ENCODE measurements around the gene B3GNT9.
A peak's percentile ranks its signal among the peaks of the same experiment; 100 is the strongest.

B3GNT9 gene

DNA sequence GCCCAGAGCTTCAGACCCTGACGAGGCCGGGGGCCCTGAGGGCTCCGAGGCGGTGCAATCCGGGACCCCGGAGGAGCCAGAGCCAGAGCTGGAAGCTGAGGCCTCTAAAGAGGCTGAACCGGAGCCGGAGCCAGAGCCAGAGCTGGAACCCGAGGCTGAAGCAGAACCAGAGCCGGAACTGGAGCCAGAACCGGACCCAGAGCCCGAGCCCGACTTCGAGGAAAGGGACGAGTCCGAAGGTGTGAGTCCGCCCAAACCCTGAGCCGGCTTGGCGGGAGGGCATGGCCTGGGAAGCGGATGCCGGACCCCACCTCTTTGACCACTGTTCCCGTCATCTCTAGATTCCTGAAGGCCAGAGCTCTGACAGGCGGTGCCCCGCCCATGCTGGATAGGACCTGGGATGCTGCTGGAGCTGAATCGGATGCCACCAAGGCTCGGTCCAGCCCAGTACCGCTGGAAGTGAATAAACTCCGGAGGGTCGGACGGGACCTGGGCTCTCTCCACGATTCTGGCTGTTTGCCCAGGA lies 24.0 kb upstream of the B3GNT9 start:
- Histone ChIP-seq H3K4me3 (ENCODE audit: low read depth in 1 of 2, low read length in 2 of 2) (peak overlapping the region in 1 of 2 experiments; percentile 37; a peak in 1 of 4 replicates), H3K79me2 (ENCODE audit: insufficient read depth, low read length) (no peaks in the 10 kb centered on the region; the same call in 1 of the 2 replicates), H3K9ac (ENCODE audit: low read depth, low read length) (peak overlapping the region; percentile 30; the same call in 1 of the 2 replicates), H3K4me1 (ENCODE audit: insufficient read depth, low read length) (peaks cover 27% of the 10 kb centered on the region), H4K20me1 (ENCODE audit: insufficient read depth, low read length) (peaks cover 15% of the 10 kb centered on the region), H3K27me3 (ENCODE audit: insufficient read depth, low read length, poor library complexity) (peaks cover 3% of the 10 kb centered on the region), H2AFZ (ENCODE audit: low read depth, low read length) (no peak overlapping the region), H3K4me2 (ENCODE audit: insufficient read depth, low read length) (peak overlapping the region; percentile 60; the same call in 1 of the 2 replicates), H3K27ac (ENCODE audit: low read length) (no peak overlapping the region), H3K9me3 (ENCODE audit: insufficient read depth, low read length, severe bottlenecking) (no peaks in the 10 kb centered on the region), H3K36me3 (ENCODE audit: insufficient read depth, low read length) (no peaks in the 10 kb centered on the region)
- DNase-seq (no peak), ATAC-seq (ENCODE audit: insufficient read depth, low read depth) (no peak)
- no peak for TF ChIP-seq EZH2 (IDR thresholded peaks at IDR 0.05; ENCODE audit: borderline replicate concordance, low read depth, low read length, severe bottlenecking)

DNA sequence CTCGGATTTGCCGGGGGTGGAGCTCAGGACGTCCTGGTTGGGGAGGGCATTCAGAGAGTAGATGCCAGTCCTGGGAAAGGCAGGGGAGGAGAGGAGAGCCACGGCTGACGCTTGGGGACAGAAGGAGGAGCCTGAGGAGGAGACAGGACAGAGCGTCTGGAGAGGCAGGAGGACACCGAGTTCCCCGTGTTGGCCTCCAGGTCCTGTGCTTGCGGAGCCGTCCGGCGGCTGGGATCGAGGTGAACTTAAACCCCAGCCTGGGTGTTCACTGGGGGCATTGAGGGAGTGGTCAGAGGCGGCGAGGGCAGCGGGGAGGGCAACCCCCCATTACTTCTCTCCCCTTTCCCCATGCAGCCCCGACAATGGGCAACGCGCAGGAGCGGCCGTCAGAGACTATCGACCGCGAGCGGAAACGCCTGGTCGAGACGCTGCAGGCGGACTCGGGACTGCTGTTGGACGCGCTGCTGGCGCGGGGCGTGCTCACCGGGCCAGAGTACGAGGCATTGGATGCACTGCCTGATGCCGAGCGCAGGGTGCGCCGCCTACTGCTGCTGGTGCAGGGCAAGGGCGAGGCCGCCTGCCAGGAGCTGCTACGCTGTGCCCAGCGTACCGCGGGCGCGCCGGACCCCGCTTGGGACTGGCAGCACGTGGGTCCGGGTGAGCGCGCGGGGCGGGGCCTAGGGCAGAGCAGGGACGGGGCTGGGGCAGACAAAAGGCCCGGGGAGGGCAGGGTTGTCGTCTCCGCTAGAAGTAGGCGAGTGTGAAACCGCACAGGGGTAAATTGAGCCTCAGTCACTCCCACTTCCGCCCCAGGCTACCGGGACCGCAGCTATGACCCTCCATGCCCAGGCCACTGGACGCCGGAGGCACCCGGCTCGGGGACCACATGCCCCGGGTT lies 23.3 kb upstream of the B3GNT9 start:
- TF ChIP-seq, protein P1, sequence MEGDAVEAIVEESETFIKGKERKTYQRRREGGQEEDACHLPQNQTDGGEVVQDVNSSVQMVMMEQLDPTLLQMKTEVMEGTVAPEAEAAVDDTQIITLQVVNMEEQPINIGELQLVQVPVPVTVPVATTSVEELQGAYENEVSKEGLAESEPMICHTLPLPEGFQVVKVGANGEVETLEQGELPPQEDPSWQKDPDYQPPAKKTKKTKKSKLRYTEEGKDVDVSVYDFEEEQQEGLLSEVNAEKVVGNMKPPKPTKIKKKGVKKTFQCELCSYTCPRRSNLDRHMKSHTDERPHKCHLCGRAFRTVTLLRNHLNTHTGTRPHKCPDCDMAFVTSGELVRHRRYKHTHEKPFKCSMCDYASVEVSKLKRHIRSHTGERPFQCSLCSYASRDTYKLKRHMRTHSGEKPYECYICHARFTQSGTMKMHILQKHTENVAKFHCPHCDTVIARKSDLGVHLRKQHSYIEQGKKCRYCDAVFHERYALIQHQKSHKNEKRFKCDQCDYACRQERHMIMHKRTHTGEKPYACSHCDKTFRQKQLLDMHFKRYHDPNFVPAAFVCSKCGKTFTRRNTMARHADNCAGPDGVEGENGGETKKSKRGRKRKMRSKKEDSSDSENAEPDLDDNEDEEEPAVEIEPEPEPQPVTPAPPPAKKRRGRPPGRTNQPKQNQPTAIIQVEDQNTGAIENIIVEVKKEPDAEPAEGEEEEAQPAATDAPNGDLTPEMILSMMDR (IDR thresholded peaks at IDR 0.05; ENCODE audit: borderline replicate concordance, extremely low read depth, low read length, poor library complexity, severe bottlenecking), result no peak
- no peak for TF ChIP-seq EZH2 (IDR thresholded peaks at IDR 0.05; ENCODE audit: borderline replicate concordance, low read depth, low read length, severe bottlenecking)
- Histone ChIP-seq H3K27ac (ENCODE audit: low read length) (no peak overlapping the region), H3K4me3 (ENCODE audit: low read depth in 1 of 2, low read length in 2 of 2) (peak overlapping the region in 1 of 2 experiments; percentile 37; a peak in 1 of 4 replicates), H3K4me2 (ENCODE audit: insufficient read depth, low read length) (peak overlapping the region; percentile 60), H3K9me3 (ENCODE audit: insufficient read depth, low read length, severe bottlenecking) (no peaks in the 10 kb centered on the region), H3K9ac (ENCODE audit: low read depth, low read length) (peak overlapping the region; percentile 30; the same call in 1 of the 2 replicates), H2AFZ (ENCODE audit: low read depth, low read length) (no peak overlapping the region), H4K20me1 (ENCODE audit: insufficient read depth, low read length) (peaks cover 13% of the 10 kb centered on the region), H3K36me3 (ENCODE audit: insufficient read depth, low read length) (no peaks in the 10 kb centered on the region), H3K79me2 (ENCODE audit: insufficient read depth, low read length) (no peaks in the 10 kb centered on the region), H3K27me3 (ENCODE audit: insufficient read depth, low read length, poor library complexity) (peaks cover 3% of the 10 kb centered on the region), H3K4me1 (ENCODE audit: insufficient read depth, low read length) (peaks cover 29% of the 10 kb centered on the region)
- DNase-seq (peak; percentile 66), ATAC-seq (ENCODE audit: insufficient read depth, low read depth) (peak; percentile 75)

DNA sequence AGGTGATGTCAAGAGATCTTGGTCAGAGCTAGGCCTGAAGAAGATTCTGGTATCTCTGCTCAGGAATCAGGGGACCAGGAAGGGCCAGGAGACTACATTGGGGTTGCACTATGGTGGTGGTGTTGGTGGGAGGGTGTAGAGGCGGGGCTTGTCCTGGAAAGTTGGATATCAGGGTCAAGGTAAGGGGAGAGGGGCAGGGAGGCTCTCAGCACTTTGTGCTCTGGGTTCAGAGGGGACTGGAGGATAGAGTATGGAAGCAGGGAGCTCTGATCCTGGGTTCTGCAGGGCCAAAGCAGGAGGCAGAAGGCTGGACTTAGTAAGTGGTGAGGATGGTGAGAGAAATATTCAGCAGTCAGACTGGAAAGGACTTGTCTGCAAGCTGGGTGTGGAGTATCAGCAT lies 22.5 kb upstream of the B3GNT9 start:
- Histone ChIP-seq H2AFZ (ENCODE audit: low read depth, low read length) (no peak overlapping the region), H3K27ac (ENCODE audit: low read length) (no peak overlapping the region), H3K79me2 (ENCODE audit: insufficient read depth, low read length) (no peaks in the 10 kb centered on the region), H3K4me2 (ENCODE audit: insufficient read depth, low read length) (peak overlapping the region; percentile 60; the same call in 1 of the 2 replicates), H3K4me1 (ENCODE audit: insufficient read depth, low read length) (peaks cover 31% of the 10 kb centered on the region), H3K4me3 (ENCODE audit: low read depth in 1 of 2, low read length in 2 of 2) (no peak overlapping the region), H3K9me3 (ENCODE audit: insufficient read depth, low read length, severe bottlenecking) (no peaks in the 10 kb centered on the region), H3K36me3 (ENCODE audit: insufficient read depth, low read length) (no peaks in the 10 kb centered on the region), H3K27me3 (ENCODE audit: insufficient read depth, low read length, poor library complexity) (peaks cover 3% of the 10 kb centered on the region), H4K20me1 (ENCODE audit: insufficient read depth, low read length) (peaks cover 10% of the 10 kb centered on the region), H3K9ac (ENCODE audit: low read depth, low read length) (no peak overlapping the region)
- no peak for DNase-seq
- ATAC-seq (ENCODE audit: insufficient read depth, low read depth), result no peak
- TF ChIP-seq, protein P1 (IDR thresholded peaks at IDR 0.05; ENCODE audit: borderline replicate concordance, extremely low read depth, low read length, poor library complexity, severe bottlenecking), result no peak
- TF ChIP-seq EZH2 (IDR thresholded peaks at IDR 0.05; ENCODE audit: borderline replicate concordance, low read depth, low read length, severe bottlenecking), result no peak
